H9 (cell line): Measurements from ENCODE around the gene FAM53B. TPM values are rescaled to one million over a fixed set of nuclear protein-coding genes. Genes with fewer than 3 reads are reported as not detected.

Experiments
- DNase-seq: peaks from one replicate; pipeline ENCODE4 v3.0.0-alpha.2; 2017
- H2AFZ ChIP-seq: one replicate; pipeline ENCODE4 v1.6.1; 2013; ENCODE audit warnings: mild to moderate bottlenecking, low read length, control low read depth, moderate library complexity
- H2AK5ac ChIP-seq: 2 replicates; pipeline ENCODE4 v1.6.1; 2013; ENCODE audit warnings: low read length, control low read depth, mixed read lengths; ENCODE audit not compliant: insufficient read length
- H2BK120ac ChIP-seq: one replicate; pipeline ENCODE4 v1.6.1; 2013; ENCODE audit warnings: low read depth, mild to moderate bottlenecking, low read length, control low read depth, inconsistent platforms; ENCODE audit not compliant: poor library complexity, severe bottlenecking
- H2BK12ac ChIP-seq: 2 replicates; pipeline ENCODE4 v1.6.1; 2013; ENCODE audit warnings: low read length, control low read depth, mixed read lengths, low read depth; ENCODE audit not compliant: insufficient read length
- H2BK15ac ChIP-seq: 2 replicates; pipeline ENCODE4 v1.6.1; 2013; ENCODE audit warnings: low read depth, low read length, control low read depth
- H2BK20ac ChIP-seq: one replicate; pipeline ENCODE4 v1.6.1; 2013; ENCODE audit warnings: low read depth, mild to moderate bottlenecking, low read length, control low read depth, inconsistent platforms; ENCODE audit not compliant: poor library complexity, severe bottlenecking
- H2BK5ac ChIP-seq: 2 replicates; pipeline ENCODE4 v1.6.1; 2013; ENCODE audit warnings: low read length, control low read depth, mixed read lengths; ENCODE audit not compliant: insufficient read length
- H3K14ac ChIP-seq: 2 replicates; pipeline ENCODE4 v1.6.1; 2013; ENCODE audit warnings: low read length, control low read depth; ENCODE audit not compliant: insufficient read depth
- H3K18ac ChIP-seq: 2 replicates; pipeline ENCODE4 v1.6.1; 2013; ENCODE audit warnings: low read depth, mild to moderate bottlenecking, mixed read lengths, low read length, control low read depth; ENCODE audit not compliant: insufficient read length
- H3K23ac ChIP-seq: 2 replicates; pipeline ENCODE4 v1.6.1; 2013; ENCODE audit warnings: low read length, control low read depth, mixed read lengths, low read depth; ENCODE audit not compliant: insufficient read length
- H3K23me2 ChIP-seq: 2 replicates; pipeline ENCODE4 v1.6.1; 2013; ENCODE audit warnings: low read depth, mild to moderate bottlenecking, mixed read lengths, low read length, control low read depth; ENCODE audit not compliant: insufficient read length, poor library complexity, severe bottlenecking
- H3K27ac ChIP-seq: 2 replicates; pipeline ENCODE4 v1.5.1; 2013; ENCODE audit warnings: low read length, control low read depth, mixed read lengths, low read depth; ENCODE audit not compliant: insufficient read length
- H3K27me3 ChIP-seq: 2 replicates; pipeline ENCODE4 v1.6.1; 2013; ENCODE audit warnings: low read length, control low read depth, inconsistent platforms; ENCODE audit not compliant: insufficient read depth
- H3K4ac ChIP-seq: 2 replicates; pipeline ENCODE4 v1.6.1; 2013; ENCODE audit warnings: low read depth, mild to moderate bottlenecking, control low read depth, inconsistent platforms, low read length, moderate library complexity
- H3K4me1 ChIP-seq: 2 replicates; pipeline ENCODE4 v1.6.1; 2013; ENCODE audit warnings: low read length, control low read depth, inconsistent platforms; ENCODE audit not compliant: insufficient read depth
- H3K4me2 ChIP-seq: 2 replicates; pipeline ENCODE4 v1.6.1; 2013; ENCODE audit warnings: low read length, control low read depth, mixed read lengths; ENCODE audit not compliant: insufficient read length, insufficient read depth
- H3K56ac ChIP-seq: 2 replicates; pipeline ENCODE4 v1.6.1; 2013; ENCODE audit warnings: low read depth, mild to moderate bottlenecking, mixed read lengths, low read length, control low read depth; ENCODE audit not compliant: insufficient read length
- H3K79me1 ChIP-seq: 2 replicates; pipeline ENCODE4 v1.6.1; 2013; ENCODE audit warnings: low read depth, mild to moderate bottlenecking, moderate library complexity, low read length, control low read depth, inconsistent platforms; ENCODE audit not compliant: insufficient read depth, poor library complexity, severe bottlenecking
- H3K79me2 ChIP-seq: 2 replicates; pipeline ENCODE4 v1.6.1; 2013; ENCODE audit warnings: low read length, control low read depth, inconsistent platforms; ENCODE audit not compliant: insufficient read depth
- H3K9ac ChIP-seq: 2 replicates; pipeline ENCODE4 v1.6.1; 2013; ENCODE audit warnings: low read length, control low read depth, mixed read lengths; ENCODE audit not compliant: insufficient read length; ENCODE audit errors: extremely low read depth
- H3K9me3 ChIP-seq: one replicate; pipeline ENCODE4 v1.6.1; 2013; ENCODE audit warnings: low read depth, low read length, inconsistent platforms; ENCODE audit not compliant: control insufficient read depth
- H3T11ph ChIP-seq: one replicate; pipeline ENCODE4 v1.6.1; 2013; ENCODE audit warnings: mild to moderate bottlenecking, low read length, control low read depth, inconsistent platforms
- H4K20me1 ChIP-seq: one replicate; pipeline ENCODE4 v1.6.1; 2013; ENCODE audit not compliant: control insufficient read depth, insufficient read length, insufficient read depth
- H4K5ac ChIP-seq: 2 replicates; pipeline ENCODE4 v1.6.1; 2013; ENCODE audit warnings: low read depth, mild to moderate bottlenecking, mixed read lengths, low read length, control low read depth; ENCODE audit not compliant: insufficient read length
- H4K8ac ChIP-seq: replicated peaks from 2 replicates; pipeline ENCODE4 v1.6.1; 2013; ENCODE audit warnings: low read length, control low read depth, mixed read lengths, low read depth; ENCODE audit not compliant: insufficient read length
- H4K91ac ChIP-seq: 2 replicates; pipeline ENCODE4 v1.6.1; 2013; ENCODE audit warnings: low read depth, mild to moderate bottlenecking, moderate library complexity, mixed read lengths, low read length, control low read depth; ENCODE audit not compliant: insufficient read length
- H3K27ac Mint-ChIP-seq, 3 experiments: 2 replicates in 2 of 3; 3 replicates in 1 of 3; pipeline ENCODE4 v1.8.0; 2020 to 2021; ENCODE audit warnings: mixed read lengths in 3 of 3, mild to moderate bottlenecking in 1 of 3, moderate library complexity in 1 of 3
- H3K27me3 Mint-ChIP-seq: 2 replicates; pipeline ENCODE4 v1.8.0; 2021; ENCODE audit warnings: low read depth, mild to moderate bottlenecking, moderate library complexity, mixed read lengths
- H3K36me3 Mint-ChIP-seq, 3 experiments: 2 replicates in 2 of 3; 3 replicates in 1 of 3; pipeline ENCODE4 v1.8.0; 2020 to 2021; ENCODE audit warnings: low read depth in 3 of 3, mixed read lengths in 3 of 3; ENCODE audit not compliant: insufficient read depth in 1 of 3
- H3K4me1 Mint-ChIP-seq, 2 experiments: 2 replicates each; pipeline ENCODE4 v1.8.0; 2020; ENCODE audit warnings: mixed read lengths in 2 of 2
- H3K4me3 Mint-ChIP-seq, 2 experiments: 2 replicates in 1 of 2; 3 replicates in 1 of 2; pipeline ENCODE4 v1.8.0; 2020 to 2021; ENCODE audit warnings: mild to moderate bottlenecking in 2 of 2, mixed read lengths in 2 of 2, moderate library complexity in 1 of 2
- H3K9me3 Mint-ChIP-seq, 2 experiments: 2 replicates in 1 of 2; 3 replicates in 1 of 2; pipeline ENCODE4 v1.8.0; 2020; ENCODE audit warnings: mild to moderate bottlenecking in 2 of 2, mixed read lengths in 2 of 2, moderate library complexity in 1 of 2
- CTCF ChIP-seq: fragments of 200-600 bp; sonication (generic); conservative IDR thresholded peaks from 3 replicates; pipeline ENCODE4 v1.8.0; 2021; ENCODE audit warnings: antibody characterized with exemption, mild to moderate bottlenecking
- WGBS: extraction: QIAGEN DNeasy Blood & Tissue Kit; methylation state at CpG from one replicate; pipeline ENCODE4 v1.1.7; 2013; ENCODE audit warnings: missing lambda C conversion rate, low lambda C conversion rate, mixed read lengths; ENCODE audit not compliant: insufficient read length; ENCODE audit errors: extremely low coverage; 5-methylcytosine and 5-hydroxymethylcytosine counted together
- total RNA-seq: library from RNA; stranded (reverse); gene quantifications from 2 replicates; pipeline ENCODE4 v1.2.1, GENCODE V29; 2021

FAM53B gene
- total RNA-seq, 1 experiment from 2014 or later = 11.5 TPM

GRCh38 chr10:124598773-124599587 is 145.2 kb downstream of the FAM53B start:
- WGBS = no CpG with 5 or more reads among the region's 13 CpGs
- H3K9me3 Mint-ChIP-seq = no peaks in the 10 kb centered on the region
- no peaks in the 10 kb centered on the region for H3K79me1 ChIP-seq
- H3K4me1 Mint-ChIP-seq = no peaks in the 10 kb centered on the region
- H3K56ac ChIP-seq = no peak overlapping the region
- H3K23ac ChIP-seq = no peak overlapping the region
- no peak overlapping the region for H3K4ac ChIP-seq
- no peak overlapping the region for H2BK12ac ChIP-seq
- no peak overlapping the region for H3K27ac ChIP-seq
- H4K8ac ChIP-seq = no peak overlapping the region
- peaks cover 4% of the 10 kb centered on the region; the same call in 1 of the 2 replicates for H3K27me3 Mint-ChIP-seq
- no peak overlapping the region for H4K5ac ChIP-seq
- H3K4me3 Mint-ChIP-seq = no peak overlapping the region
- H2AFZ ChIP-seq = no peak overlapping the region
- no peak overlapping the region for H3K27ac Mint-ChIP-seq
- no peak for TF ChIP-seq CTCF
- H2BK20ac ChIP-seq = no peak overlapping the region
- no peak overlapping the region for H2BK5ac ChIP-seq
- H3T11ph ChIP-seq = no peak overlapping the region
- H3K9me3 ChIP-seq = no peaks in the 10 kb centered on the region
- H3K9ac ChIP-seq = no peak overlapping the region
- no peak for DNase-seq
- H4K91ac ChIP-seq = no peak overlapping the region
- H3K4me2 ChIP-seq = no peak overlapping the region
- H3K79me2 ChIP-seq = no peaks in the 10 kb centered on the region
- H3K18ac ChIP-seq = no peak overlapping the region
- no peak overlapping the region for H2BK15ac ChIP-seq
- H2AK5ac ChIP-seq = no peak overlapping the region
- no peak overlapping the region for H3K14ac ChIP-seq
- no peaks in the 10 kb centered on the region for H3K27me3 ChIP-seq
- H3K36me3 Mint-ChIP-seq = no peaks in the 10 kb centered on the region; a peak in 1 of 7 replicates
- H4K20me1 ChIP-seq = no peaks in the 10 kb centered on the region
- no peaks in the 10 kb centered on the region for H3K4me1 ChIP-seq
- H2BK120ac ChIP-seq = no peak overlapping the region
- H3K23me2 ChIP-seq = no peaks in the 10 kb centered on the region
